ENCODE data around the gene PPP1R14B.

Gene PPP1R14B, protein sequence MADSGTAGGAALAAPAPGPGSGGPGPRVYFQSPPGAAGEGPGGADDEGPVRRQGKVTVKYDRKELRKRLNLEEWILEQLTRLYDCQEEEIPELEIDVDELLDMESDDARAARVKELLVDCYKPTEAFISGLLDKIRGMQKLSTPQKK

GRCh38 chr11:64246871-64247728 is at the start of gene PPP1R14B:
TSS of gene PPP1R14B (minus strand) at chr11:64246943. CDS start at chr11:64246673, 270 bp downstream.
- H3K4me1 ChIP-seq, result peaks cover 20% of the 10 kb centered on the region
- peak; percentile 88 to 96 for DNase-seq (ENCODE audit: low spot score in 2 of 2)
- H3K36me3 ChIP-seq (replicated peaks), result peaks cover 25% of the 10 kb centered on the region
- H3K4me3 ChIP-seq, result peak within 1 kb of the TSS; percentile 78
- in situ Hi-C loops (cut with MboI; ENCODE audit: low sequenced_read_pairs), result no loop called here
- no peaks in the 10 kb centered on the region for H3K27me3 ChIP-seq (ENCODE audit: low read depth)
- no peaks in the 10 kb centered on the region for H3K9me3 ChIP-seq

DNA sequence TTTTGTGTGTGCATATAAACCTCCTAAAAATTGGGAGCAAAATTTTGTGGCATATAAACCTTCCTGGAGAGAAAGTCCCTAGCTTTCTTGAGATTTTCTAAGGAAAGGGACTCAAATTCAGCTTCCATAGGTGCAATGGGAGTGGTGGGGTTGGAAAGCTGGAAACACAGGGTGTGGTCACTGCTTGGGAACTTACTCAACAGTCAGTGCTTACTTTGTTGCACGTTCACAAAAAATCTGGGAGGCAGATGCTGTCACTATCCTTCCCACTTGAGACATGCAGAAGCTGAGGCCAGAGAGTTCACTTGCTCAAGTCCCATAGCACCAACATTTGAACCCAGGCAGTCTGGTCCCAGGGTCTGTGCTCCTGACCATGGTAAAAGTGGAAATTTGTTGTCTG is 49.5 kb upstream of the PPP1R14B start:
- Histone ChIP-seq H3K9me3 (no peaks in the 10 kb centered on the region), H3K27me3 (ENCODE audit: low read depth) (peaks cover 65% of the 10 kb centered on the region), H3K4me3 (no peak overlapping the region), H3K36me3 (replicated peaks) (no peaks in the 10 kb centered on the region), H3K4me1 (peaks cover 7% of the 10 kb centered on the region; the same call in 1 of the 2 replicates)
- no peak for DNase-seq (ENCODE audit: low spot score in 2 of 2)
- in situ Hi-C loops (cut with MboI; ENCODE audit: low sequenced_read_pairs), result no loop called here

- no peaks in the 10 kb centered on the region for H3K36me3 ChIP-seq (replicated peaks)
- no peak overlapping the region for H3K4me3 ChIP-seq
- H3K4me1 ChIP-seq, result peaks cover 5% of the 10 kb centered on the region; the same call in 1 of the 2 replicates
- in situ Hi-C loops (cut with MboI; ENCODE audit: low sequenced_read_pairs), result no loop called here
- peaks cover 70% of the 10 kb centered on the region for H3K27me3 ChIP-seq (ENCODE audit: low read depth)
- no peak for DNase-seq (ENCODE audit: low spot score in 2 of 2)
- H3K9me3 ChIP-seq, result no peaks in the 10 kb centered on the region
These were observed 49.0 kb upstream of the PPP1R14B start for GRCh38 chr11:64295760-64296159.

DNA sequence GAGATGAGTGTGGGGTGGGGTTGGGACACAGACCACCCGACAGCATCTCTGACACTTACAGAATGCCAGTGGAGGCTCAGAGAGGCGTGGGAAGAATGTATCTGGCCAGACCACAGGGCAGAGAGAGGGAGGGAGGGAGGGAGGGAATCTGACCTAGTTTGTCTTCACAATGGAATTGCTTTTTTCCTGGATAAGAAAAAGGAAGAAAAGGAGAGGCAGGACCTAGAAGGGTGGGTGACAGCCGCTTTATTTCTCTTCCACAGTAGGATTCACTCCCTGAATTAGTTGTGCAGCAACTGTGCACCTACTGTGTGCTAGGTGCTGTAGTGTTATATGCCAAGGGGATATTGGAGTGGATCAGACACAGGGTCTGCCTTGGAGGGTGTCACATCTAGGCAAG is 48.0 kb upstream of the PPP1R14B start:
- H3K9me3 ChIP-seq, result no peaks in the 10 kb centered on the region
- DNase-seq (ENCODE audit: low spot score in 2 of 2), result no peak
- H3K27me3 ChIP-seq (ENCODE audit: low read depth), result peaks cover 77% of the 10 kb centered on the region
- no peak overlapping the region for H3K4me3 ChIP-seq
- no peaks in the 10 kb centered on the region for H3K4me1 ChIP-seq
- in situ Hi-C loops (cut with MboI; ENCODE audit: low sequenced_read_pairs), result no loop called here
- no peaks in the 10 kb centered on the region for H3K36me3 ChIP-seq (replicated peaks)

- H3K9me3 ChIP-seq, result no peaks in the 10 kb centered on the region
- in situ Hi-C loops (cut with MboI; ENCODE audit: low sequenced_read_pairs), result no loop called here
- no peak overlapping the region for H3K4me3 ChIP-seq
- no peaks in the 10 kb centered on the region for H3K36me3 ChIP-seq (replicated peaks)
- peaks cover 68% of the 10 kb centered on the region for H3K27me3 ChIP-seq (ENCODE audit: low read depth)
- H3K4me1 ChIP-seq, result no peaks in the 10 kb centered on the region
- no peak for DNase-seq (ENCODE audit: low spot score in 2 of 2)
These were observed 45.9 kb upstream of the PPP1R14B start for GRCh38 chr11:64292460-64293254.

DNA sequence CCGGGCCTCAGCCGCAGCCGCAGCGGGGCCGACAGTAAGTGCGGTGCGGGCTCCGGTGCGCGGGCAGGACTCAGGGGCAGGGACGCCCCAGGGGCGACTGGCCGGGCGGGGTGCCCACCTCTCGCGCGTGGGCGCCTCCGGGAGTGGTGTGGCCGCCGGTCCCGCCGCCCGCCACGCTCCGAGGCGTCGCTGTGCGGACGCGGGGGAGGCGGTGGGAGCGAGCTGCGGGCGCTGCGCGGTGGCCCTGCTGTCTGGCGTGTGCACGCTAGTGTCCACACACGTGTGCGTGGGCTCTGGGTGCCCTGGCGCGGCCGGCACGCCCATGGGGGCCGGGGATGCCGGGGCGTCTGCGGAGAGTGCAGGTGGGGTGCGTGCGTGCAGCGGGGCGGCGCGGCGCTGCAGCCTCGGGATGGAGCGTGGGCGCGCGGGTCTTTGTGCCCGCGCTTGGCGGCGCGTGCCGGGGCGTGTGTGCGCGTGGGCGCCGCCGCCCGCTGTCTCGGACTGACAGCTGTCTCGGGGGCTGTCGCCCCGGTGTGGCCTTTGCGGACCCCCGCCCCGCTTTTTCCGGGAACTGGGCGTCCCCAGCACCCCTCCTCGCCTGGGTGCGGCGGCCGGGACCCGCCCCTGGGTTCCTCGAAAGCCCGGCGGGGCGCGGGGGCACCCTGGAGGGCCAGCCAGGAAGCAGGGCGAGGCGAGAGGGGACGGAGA is 45.2 kb upstream of the PPP1R14B start:
- H3K27me3 ChIP-seq (ENCODE audit: low read depth), result peaks cover 61% of the 10 kb centered on the region
- DNase-seq (ENCODE audit: low spot score in 2 of 2), result no peak

GRCh38 chr11:64291262-64291751 is 44.6 kb upstream of the PPP1R14B start, which contains the start of gene KCNK4:
TSS of gene KCNK4 (plus strand) at chr11:64291302. CDS start at chr11:64293019, 1,717 bp downstream.
- DNase-seq (ENCODE audit: low spot score in 2 of 2), result no peak
- Histone ChIP-seq H3K27me3 (ENCODE audit: low read depth) (peaks cover 55% of the 10 kb centered on the region), H3K4me1 (peaks cover under 1% of the 10 kb centered on the region; the same call in 1 of the 2 replicates), H3K9me3 (no peaks in the 10 kb centered on the region), H3K4me3 (no peak within 1 kb of the TSS), H3K36me3 (replicated peaks) (no peaks in the 10 kb centered on the region)
- in situ Hi-C loops (cut with MboI; ENCODE audit: low sequenced_read_pairs), result no loop called here

More for the DNA sequence above, 45.2 kb upstream of the PPP1R14B start:
- Histone ChIP-seq H3K36me3 (replicated peaks) (no peaks in the 10 kb centered on the region), H3K4me1 (no peaks in the 10 kb centered on the region), H3K4me3 (no peak overlapping the region), H3K9me3 (no peaks in the 10 kb centered on the region)
- in situ Hi-C loops (cut with MboI; ENCODE audit: low sequenced_read_pairs), result no loop called here

DNA sequence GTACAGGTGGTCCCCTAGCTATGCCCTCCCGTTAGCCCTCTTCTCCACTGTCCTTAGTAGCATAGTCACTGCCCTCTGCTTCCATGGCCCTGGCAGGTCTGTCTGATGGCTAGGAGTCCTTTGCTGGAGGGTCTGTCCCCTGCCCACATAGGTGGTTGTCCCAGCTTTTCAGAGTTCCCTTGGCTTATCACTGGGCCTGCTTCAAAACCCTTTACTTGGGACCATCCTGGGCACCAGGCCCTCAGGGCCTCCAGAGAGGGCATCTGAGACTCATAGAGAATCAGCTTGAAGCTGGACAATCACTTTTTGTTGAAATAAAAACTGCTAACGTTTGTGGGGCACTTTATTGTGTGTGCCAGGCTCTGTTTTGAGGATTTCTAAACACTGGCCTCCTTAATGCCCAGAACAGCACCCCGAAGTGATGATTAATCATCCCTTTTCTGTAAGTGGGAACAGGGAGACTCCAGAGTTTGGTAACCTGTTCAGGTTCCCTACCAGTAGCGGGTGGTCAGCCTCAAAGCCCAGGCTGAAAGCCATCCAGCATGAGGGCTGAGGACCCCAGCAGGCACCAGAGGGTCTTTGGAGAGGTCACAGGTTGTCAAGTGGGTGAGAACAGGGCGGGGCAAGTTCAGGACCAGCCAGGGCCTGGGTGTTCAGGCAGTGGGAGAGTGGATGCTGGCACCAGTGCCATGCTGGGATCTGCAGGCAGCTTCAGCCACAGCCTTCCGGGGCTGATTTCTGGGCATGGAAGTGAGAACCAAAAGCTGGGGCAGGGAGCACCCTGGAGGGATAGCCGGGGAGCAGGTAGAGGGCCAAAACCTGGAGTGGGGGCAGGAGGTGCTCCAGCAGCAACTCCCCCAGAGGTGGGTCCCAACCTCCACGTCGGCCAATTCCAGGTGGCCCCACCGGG is 43.9 kb upstream of the PPP1R14B start:
- Histone ChIP-seq H3K27me3 (ENCODE audit: low read depth) (peaks cover 48% of the 10 kb centered on the region), H3K9me3 (no peaks in the 10 kb centered on the region), H3K4me3 (no peak overlapping the region), H3K36me3 (replicated peaks) (no peaks in the 10 kb centered on the region), H3K4me1 (peaks cover 5% of the 10 kb centered on the region; the same call in 1 of the 2 replicates)
- no peak for DNase-seq (ENCODE audit: low spot score in 2 of 2)
- in situ Hi-C loops (cut with MboI; ENCODE audit: low sequenced_read_pairs), result no loop called here

DNA sequence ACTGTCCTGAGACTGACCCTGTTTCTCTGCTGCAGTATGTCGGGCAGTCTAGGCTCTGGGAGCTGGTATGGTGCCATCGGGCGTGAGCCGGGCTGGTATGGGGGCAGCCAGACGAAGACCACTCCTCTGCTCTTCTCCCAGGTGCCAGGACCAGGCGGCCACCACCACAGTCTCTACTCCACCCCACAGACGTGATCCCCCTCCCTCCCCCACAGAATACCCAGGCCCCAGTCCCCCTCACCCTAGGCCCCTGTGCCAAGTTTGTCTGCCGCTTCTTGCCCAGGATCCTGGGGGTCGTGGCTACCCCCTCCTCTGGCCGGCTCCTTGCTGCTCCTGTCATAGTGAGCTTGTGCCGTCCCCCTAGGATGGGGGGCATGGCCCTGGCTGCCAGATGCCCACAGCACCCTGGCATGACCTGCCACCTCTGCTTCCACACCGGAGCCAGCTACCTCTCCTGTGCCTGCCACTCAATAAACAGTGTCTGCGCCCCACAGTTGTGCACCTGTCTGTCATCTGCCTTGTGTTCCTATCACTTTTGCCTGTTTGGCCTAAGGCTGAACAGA is 42.3 kb upstream of the PPP1R14B start:
- Histone ChIP-seq H3K27me3 (ENCODE audit: low read depth) (peaks cover 39% of the 10 kb centered on the region), H3K9me3 (peaks cover 2% of the 10 kb centered on the region; the same call in 1 of the 2 replicates), H3K36me3 (replicated peaks) (no peaks in the 10 kb centered on the region), H3K4me1 (peaks cover 7% of the 10 kb centered on the region), H3K4me3 (no peak overlapping the region)
- in situ Hi-C loops (cut with MboI; ENCODE audit: low sequenced_read_pairs), result no loop called here
- no peak for DNase-seq (ENCODE audit: low spot score in 2 of 2)

DNA sequence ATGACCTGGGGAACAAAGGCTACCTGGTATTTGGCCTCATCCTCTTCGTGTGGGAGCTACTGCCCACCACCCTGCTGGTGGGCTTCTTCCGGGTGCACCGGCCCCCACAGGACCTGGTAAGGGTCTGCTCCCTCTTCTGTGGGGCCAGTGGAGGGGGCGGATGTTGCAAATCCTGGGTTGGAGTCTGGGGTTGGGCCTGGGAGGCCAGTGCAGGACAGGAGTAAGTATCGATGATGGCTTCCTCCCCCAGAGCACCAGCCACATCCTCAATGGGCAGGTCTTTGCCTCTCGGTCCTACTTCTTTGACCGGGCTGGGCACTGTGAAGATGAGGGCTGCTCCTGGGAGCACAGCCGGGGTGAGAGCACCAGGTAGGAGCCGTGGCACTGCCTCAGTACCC is 41.6 kb upstream of the PPP1R14B start:
- DNase-seq (ENCODE audit: low spot score in 2 of 2), result no peak
- Histone ChIP-seq H3K4me1 (peaks cover 14% of the 10 kb centered on the region), H3K27me3 (ENCODE audit: low read depth) (peaks cover 31% of the 10 kb centered on the region), H3K9me3 (peaks cover 2% of the 10 kb centered on the region; the same call in 1 of the 2 replicates), H3K4me3 (no peak overlapping the region), H3K36me3 (replicated peaks) (no peaks in the 10 kb centered on the region; the same call in 1 of the 2 replicates)
- in situ Hi-C loops (cut with MboI; ENCODE audit: low sequenced_read_pairs), result no loop called here

GRCh38 chr11:64287676-64288352 is 41.1 kb upstream of the PPP1R14B start:
- no peak for DNase-seq (ENCODE audit: low spot score in 2 of 2)
- peaks cover 26% of the 10 kb centered on the region for H3K27me3 ChIP-seq (ENCODE audit: low read depth)
- no peaks in the 10 kb centered on the region; the same call in 1 of the 2 replicates for H3K36me3 ChIP-seq (replicated peaks)
- in situ Hi-C loops (cut with MboI; ENCODE audit: low sequenced_read_pairs), result no loop called here
- H3K4me1 ChIP-seq, result peaks cover 14% of the 10 kb centered on the region
- H3K9me3 ChIP-seq, result peaks cover 2% of the 10 kb centered on the region; the same call in 1 of the 2 replicates
- no peak overlapping the region for H3K4me3 ChIP-seq

Measured in HAP-1 (cell line).